NCI-H2227 treated with DMSO at 0.1 percent for 48 hours (cell line): ENCODE measurements around the gene SAE1.

Source experiments
- DNase-seq: peaks from one replicate; lab custom pipeline; 2025; lab: John Stamatoyannopoulos, UW

Gene SAE1

GRCh38 chr19:47161876-47162489 is 31.3 kb downstream of the SAE1 start:
- no peak for DNase-seq

- no peak for DNase-seq
Observed at GRCh38 chr19:47168065-47168464, 37.4 kb downstream of the SAE1 start.

GRCh38 chr19:47172666-47173455 is 42.2 kb downstream of the SAE1 start:
- DNase-seq = no peak

GRCh38 chr19:47176071-47176626 is 45.5 kb downstream of the SAE1 start:
- DNase-seq = no peak

GRCh38 chr19:47176627-47177090 is 46.0 kb downstream of the SAE1 start:
- DNase-seq = no peak

- no peak for DNase-seq
Observed at GRCh38 chr19:47179653-47180310, 49.1 kb downstream of the SAE1 start.

GRCh38 chr19:47183601-47184000 is 53.0 kb downstream of the SAE1 start:
- DNase-seq = no peak

- no peak for DNase-seq
Observed at GRCh38 chr19:47186446-47187334, 56.1 kb downstream of the SAE1 start.

- DNase-seq = no peak
Observed at GRCh38 chr19:47187335-47187655, 56.7 kb downstream of the SAE1 start.

- no peak for DNase-seq
Observed at GRCh38 chr19:47187797-47188196, 57.2 kb downstream of the SAE1 start.

- no peak for DNase-seq
Observed at GRCh38 chr19:47188507-47189033, 57.9 kb downstream of the SAE1 start.

- peak; percentile 65 for DNase-seq
Observed at GRCh38 chr19:47190167-47190727, 59.6 kb downstream of the SAE1 start.

- DNase-seq = no peak
Observed at GRCh38 chr19:47195434-47195833, 64.8 kb downstream of the SAE1 start.

- no peak for DNase-seq
Observed at GRCh38 chr19:47197141-47197540, 66.5 kb downstream of the SAE1 start.

GRCh38 chr19:47200530-47200929 is 69.9 kb downstream of the SAE1 start:
- no peak for DNase-seq

GRCh38 chr19:47203254-47203653 is 72.6 kb downstream of the SAE1 start:
- DNase-seq = no peak

GRCh38 chr19:47209319-47210179 is 78.9 kb downstream of the SAE1 start:
- no peak for DNase-seq

- DNase-seq = no peak
Observed at GRCh38 chr19:47210180-47210490, 79.5 kb downstream of the SAE1 start.

GRCh38 chr19:47210689-47211316 is 80.2 kb downstream of the SAE1 start:
- peak; percentile 57 for DNase-seq

GRCh38 chr19:47215581-47215980 is 84.9 kb downstream of the SAE1 start:
- DNase-seq = no peak
